SU-DHL-6 (cell line): ENCODE data around the gene RBM4.

Experiments used
- CTCF ChIP-seq: fragments of 200-600 bp; sonication (generic); IDR thresholded peaks from one replicate; pipeline ENCODE4 v1.5.1; 2017; ENCODE audit warnings: antibody characterized with exemption, mild to moderate bottlenecking, low read length, moderate library complexity; ENCODE audit not compliant: insufficient read depth, poor library complexity, severe bottlenecking
- EZH2phosphoT487 ChIP-seq: fragments of 200-600 bp; sonication (generic), shearing (Covaris generic); conservative IDR thresholded peaks from 2 replicates; pipeline ENCODE4 v1.6.1; 2018; ENCODE audit warnings: mild to moderate bottlenecking, antibody characterized with exemption, low read length, moderate library complexity, mixed read lengths

- no peak for TF ChIP-seq CTCF
- TF ChIP-seq EZH2phosphoT487, result no peak
These were observed 2.1 kb upstream of the RBM4 start for GRCh38 chr11:66636411-66636810.
